Gastrocnemius medialis (tissue), 4 donors: ENCODE results near the gene INKA2.

Experiments used
- CTCF ChIP-seq, 5 experiments: fragments of 450-650 bp in 3 of 5; fragments of 200-600 bp in 2 of 5; sonication (generic) in 2 of 5; IDR thresholded peaks in 4 of 5; conservative IDR thresholded peaks in 1 of 5; 1 replicate in 4 of 5; 2 replicates in 1 of 5; pipeline ENCODE4 v1.5.1; 2016 to 2019; ENCODE audit warnings: antibody characterized with exemption in 5 of 5, mild to moderate bottlenecking in 3 of 5, moderate library complexity in 3 of 5
- POLR2A ChIP-seq, 2 donors: fragments of 450-650 bp; IDR thresholded peaks; one replicate each; pipeline ENCODE4 v1.6.1; 2017; ENCODE audit warnings: antibody characterized with exemption in 2 of 2, mild to moderate bottlenecking in 2 of 2, moderate library complexity in 2 of 2

- no peak for TF ChIP-seq POLR2A (IDR thresholded peaks at IDR 0.05)
- TF ChIP-seq CTCF (IDR thresholded peaks at IDR 0.05 in 4 of 5, conservative IDR thresholded peaks at IDR 0.05 in 1 of 5): no peak
These were observed 8.8 kb upstream of the INKA2 start for GRCh38 chr1:111747947-111748346.
